Mucosa of descending colon (tissue), 3 donors: ENCODE results near the gene SNX5. TPM values are rescaled to one million over a fixed set of nuclear protein-coding genes. Genes with fewer than 3 reads are reported as not detected.

ENCODE experiments used
- ATAC-seq: fragments of 200-7000 bp; cut with Tn5 transposase; one replicate; pipeline ENCODE4 v1.9.1; 2020; ENCODE audit warnings: mild to moderate bottlenecking, moderate library complexity
- DNase-seq, 3 donors: peaks; one replicate each; pipeline ENCODE4 v3.0.0-alpha.2; 2020
- H3K36me3 ChIP-seq: fragments of 200-600 bp; one replicate; pipeline ENCODE4 v1.8.0; 2021; ENCODE audit warnings: low read depth, mild to moderate bottlenecking
- H3K4me1 ChIP-seq: fragments of 200-600 bp; one replicate; pipeline ENCODE4 v1.8.0; 2021; ENCODE audit warnings: low read depth, mild to moderate bottlenecking
- H3K4me3 ChIP-seq: fragments of 200-600 bp; one replicate; pipeline ENCODE4 v1.8.0; 2021; ENCODE audit warnings: mild to moderate bottlenecking
- H3K9me3 ChIP-seq: fragments of 200-600 bp; one replicate; pipeline ENCODE4 v1.8.0; 2021; ENCODE audit warnings: mild to moderate bottlenecking
- CTCF ChIP-seq: fragments of 200-600 bp; IDR thresholded peaks from one replicate; pipeline ENCODE4 v1.8.0; 2022; ENCODE audit warnings: antibody characterized with exemption, mild to moderate bottlenecking
- intact Hi-C, 2 donors: fragments of 100-400 bp; cut with DNase I in 1 of 2; cut with micrococcal nuclease in 1 of 2; formaldehyde crosslinking; loops; one replicate each; pipeline versions ENCODE4 v1.11.0 to v1.11.1; 2022; cut with DNase I, micrococcal nuclease
- total RNA-seq, 3 donors: library from RNA; stranded (reverse); fragmentation: NEBNext Ultra II Directional in 2 of 3; extraction: Animal tissue kit (Norgen Biotek cat#: 25700) in 2 of 3; gene quantifications; one replicate each; pipeline versions ENCODE4 v1.2.1 to v1.2.4, GENCODE V29; 2021 to 2023
- donor health status: DM: no; HTN: no; CAD: no; lungs with moderate emphysema.
- donor health status: DM: no; HTN: no; CAD: no.
- donor health status: DM: no; HTN: yes; CAD: no.

SNX5 gene
- total RNA-seq, 3 donors from 2014 or later = 70.3 to 117 (median 105) TPM

- peaks cover 16% of the 10 kb centered on the region for H3K4me1 ChIP-seq
- no peak overlapping the region for H3K4me3 ChIP-seq
- no peaks in the 10 kb centered on the region for H3K36me3 ChIP-seq
- DNase-seq (no peak), ATAC-seq (no peak)
- TF ChIP-seq CTCF = no peak
- H3K9me3 ChIP-seq = no peaks in the 10 kb centered on the region
- intact Hi-C loops = loop anchor here in 1 of 2 donors (10.0 kb wide), 1 partner anchor 487 kb away; no protein-coding TSS in a partner anchor
These were observed 23.6 kb upstream of the SNX5 start for GRCh38 chr20:17992224-17992637.

DNA sequence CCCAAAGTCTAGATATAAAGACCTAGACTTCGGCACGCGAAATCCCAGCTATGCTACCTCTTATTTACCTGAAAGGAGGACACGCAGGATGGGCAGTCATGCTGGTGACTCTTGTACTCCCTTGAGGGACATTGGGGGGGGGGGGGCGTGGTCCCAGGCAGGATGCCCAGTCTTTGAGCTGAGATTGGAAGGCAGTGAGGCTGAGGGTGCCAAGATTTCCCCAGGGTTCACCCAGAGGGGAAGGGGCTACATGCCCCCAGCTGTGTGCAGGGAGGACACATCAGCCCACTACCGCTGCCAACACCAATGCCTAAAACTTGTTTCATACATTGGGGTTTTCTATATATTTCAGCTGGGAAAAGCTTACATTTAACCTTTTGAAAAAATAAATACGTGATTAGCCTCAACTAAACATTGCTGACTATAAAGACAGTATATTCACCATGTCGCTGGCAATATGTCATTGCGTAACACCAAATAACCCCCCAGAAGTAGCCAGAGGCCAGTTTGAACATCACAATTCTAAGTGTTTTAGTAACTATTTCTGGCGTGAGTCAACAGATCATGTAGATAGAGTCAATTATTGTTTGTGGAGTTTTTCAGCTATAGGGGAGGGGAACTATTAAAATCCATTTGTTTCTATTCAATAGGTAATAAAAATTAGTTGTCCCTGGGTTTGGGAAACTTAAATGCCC lies 21.8 kb upstream of the SNX5 start:
- no peak for ATAC-seq
- TF ChIP-seq CTCF = no peak
- intact Hi-C loops = loop anchor here in 1 of 2 donors (10.0 kb wide), 1 partner anchor 486 kb away; no protein-coding TSS in a partner anchor

GRCh38 chr20:17987988-17988387 lies 19.4 kb upstream of the SNX5 start:
- DNase-seq (no peak), ATAC-seq (no peak)
- no peaks in the 10 kb centered on the region for H3K9me3 ChIP-seq
- H3K36me3 ChIP-seq = no peaks in the 10 kb centered on the region
- H3K4me1 ChIP-seq = peaks cover 23% of the 10 kb centered on the region
- TF ChIP-seq CTCF = no peak
- intact Hi-C loops = no loop called here
- no peak overlapping the region for H3K4me3 ChIP-seq

More for the DNA sequence above, 21.8 kb upstream of the SNX5 start:
- Histone ChIP-seq H3K9me3 (no peaks in the 10 kb centered on the region), H3K4me3 (no peak overlapping the region), H3K36me3 (no peaks in the 10 kb centered on the region), H3K4me1 (peaks cover 23% of the 10 kb centered on the region)
- no peak for DNase-seq

DNA sequence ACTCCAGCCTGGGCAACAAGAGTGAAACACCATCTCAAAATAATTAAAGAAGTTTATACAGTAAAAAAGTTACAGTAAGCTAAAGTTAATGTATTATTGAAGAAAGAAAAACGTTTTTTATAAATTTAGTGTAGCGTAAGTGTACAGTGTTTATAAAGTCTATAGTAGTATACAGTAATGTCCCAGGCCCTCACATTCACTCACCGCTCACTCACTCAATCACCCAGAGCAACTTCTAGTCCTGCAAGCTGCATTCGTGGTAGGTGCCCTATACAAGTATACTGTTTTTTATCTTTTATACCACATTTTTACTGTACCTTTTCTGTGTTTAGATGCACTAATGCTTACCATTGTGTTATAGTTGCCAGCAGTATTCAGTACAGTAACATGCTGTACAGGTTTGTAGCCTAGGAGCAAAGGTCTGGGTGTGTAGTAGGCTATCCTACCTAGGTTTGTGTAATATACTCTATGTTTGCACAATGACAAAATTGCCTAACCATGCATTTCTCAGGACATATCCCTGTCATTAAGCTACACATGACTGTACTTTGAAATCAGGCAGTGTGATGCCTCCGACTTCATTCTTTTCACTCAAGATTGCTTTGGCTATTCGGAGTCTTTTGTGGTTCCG lies 16.9 kb upstream of the SNX5 start:
- no peak for TF ChIP-seq CTCF
- no peaks in the 10 kb centered on the region for H3K36me3 ChIP-seq
- H3K9me3 ChIP-seq = no peaks in the 10 kb centered on the region
- intact Hi-C loops = no loop called here
- no peak overlapping the region for H3K4me3 ChIP-seq
- DNase-seq (peak in 1 of 3 donors; percentile 62), ATAC-seq (peak; percentile 99)
- H3K4me1 ChIP-seq = peaks cover 12% of the 10 kb centered on the region

DNA sequence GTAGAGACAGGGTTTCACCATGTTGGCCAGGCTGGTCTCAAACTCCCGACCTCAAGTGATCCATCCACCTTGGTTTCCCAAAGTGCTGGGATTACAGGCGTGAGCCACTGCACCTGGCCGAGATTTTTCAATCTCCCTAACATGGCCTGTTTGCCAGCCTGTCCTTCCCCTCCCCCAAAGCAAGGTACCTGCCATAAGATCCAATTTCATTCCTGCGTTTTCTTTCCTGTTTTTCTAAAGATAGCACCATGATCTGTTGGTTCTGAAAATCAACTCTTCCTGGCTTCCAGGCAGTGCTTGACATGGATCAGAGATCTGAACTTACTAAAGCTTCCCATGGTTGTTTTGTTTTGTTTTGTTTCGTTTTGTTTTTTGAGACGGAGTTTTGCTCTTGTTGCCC lies 7.7 kb upstream of the SNX5 start:
- no peaks in the 10 kb centered on the region for H3K9me3 ChIP-seq
- ATAC-seq (no peak), DNase-seq (no peak)
- peaks cover 14% of the 10 kb centered on the region for H3K4me1 ChIP-seq
- intact Hi-C loops = no loop called here
- H3K4me3 ChIP-seq = no peak overlapping the region
- no peaks in the 10 kb centered on the region for H3K36me3 ChIP-seq
- no peak for TF ChIP-seq CTCF
